SH-SY5Y (cell line): ENCODE measurements around the gene TCN1.

Experiments used
- GATA2 ChIP-seq: IDR thresholded peaks from 2 replicates; pipeline ENCODE4 v1.6.1; 2011; ENCODE audit warnings: mild to moderate bottlenecking, low read depth, low read length
- GATA3 ChIP-seq: IDR thresholded peaks from 2 replicates; pipeline ENCODE4 v1.6.1; 2011; ENCODE audit warnings: low read depth, mild to moderate bottlenecking, low read length, moderate library complexity

- TF ChIP-seq GATA2, result no peak
- TF ChIP-seq GATA3, result no peak
These were observed 11.4 kb downstream of the TCN1 start for GRCh38 chr11:59854871-59855270.
